ENCODE measurements around the gene EPHA3.

GRCh38 chr3:89332793-89333192 lies 225.4 kb downstream of the EPHA3 start:
- TF ChIP-seq, protein P1, sequence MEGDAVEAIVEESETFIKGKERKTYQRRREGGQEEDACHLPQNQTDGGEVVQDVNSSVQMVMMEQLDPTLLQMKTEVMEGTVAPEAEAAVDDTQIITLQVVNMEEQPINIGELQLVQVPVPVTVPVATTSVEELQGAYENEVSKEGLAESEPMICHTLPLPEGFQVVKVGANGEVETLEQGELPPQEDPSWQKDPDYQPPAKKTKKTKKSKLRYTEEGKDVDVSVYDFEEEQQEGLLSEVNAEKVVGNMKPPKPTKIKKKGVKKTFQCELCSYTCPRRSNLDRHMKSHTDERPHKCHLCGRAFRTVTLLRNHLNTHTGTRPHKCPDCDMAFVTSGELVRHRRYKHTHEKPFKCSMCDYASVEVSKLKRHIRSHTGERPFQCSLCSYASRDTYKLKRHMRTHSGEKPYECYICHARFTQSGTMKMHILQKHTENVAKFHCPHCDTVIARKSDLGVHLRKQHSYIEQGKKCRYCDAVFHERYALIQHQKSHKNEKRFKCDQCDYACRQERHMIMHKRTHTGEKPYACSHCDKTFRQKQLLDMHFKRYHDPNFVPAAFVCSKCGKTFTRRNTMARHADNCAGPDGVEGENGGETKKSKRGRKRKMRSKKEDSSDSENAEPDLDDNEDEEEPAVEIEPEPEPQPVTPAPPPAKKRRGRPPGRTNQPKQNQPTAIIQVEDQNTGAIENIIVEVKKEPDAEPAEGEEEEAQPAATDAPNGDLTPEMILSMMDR (IDR thresholded peaks at IDR 0.05; ENCODE audit: extremely low read depth in 1 of 2, insufficient read depth in 1 of 2, low read depth in 1 of 2, low read length in 2 of 2), result no peak
- TF ChIP-seq POLR2A (IDR thresholded peaks at IDR 0.05; ENCODE audit: low read depth, low read length), result no peak
